A549 treated with RU486 at 1 μM for 4 hours (cell line): ENCODE results near the gene KRTAP5-7. TPM values are rescaled to one million over a fixed set of nuclear protein-coding genes. Genes with fewer than 3 reads are reported as not detected.

Experiments
- total RNA-seq: library from RNA; stranded (reverse); fragments of 200-300 nt; extraction: Qiagen RNA extraction; gene quantifications from 5 replicates; pipeline ENCODE4 v1.2.3, GENCODE V29; 2022; ENCODE audit warnings: low read depth

KRTAP5-7 gene
- total RNA-seq: not detected in 5 replicates

GRCh38 chr11:71526796-71527575 is at the start of gene KRTAP5-7:
KRTAP5-7 (plus strand) TSS chr11:71527267; CDS start chr11:71527301, 34 bp downstream.

GRCh38 chr11:71537977-71538665 is 11.1 kb downstream of the KRTAP5-7 start, which contains the start of gene KRTAP5-8:
KRTAP5-8 (plus strand) TSS chr11:71538025; CDS start chr11:71538056, 31 bp downstream.

GRCh38 chr11:71548120-71548519 is 21.1 kb downstream of the KRTAP5-7 start, which contains the start of gene KRTAP5-9:
KRTAP5-9 (plus strand) TSS chr11:71548420; CDS start chr11:71548658, 238 bp downstream.

GRCh38 chr11:71565263-71565662 is 38.2 kb downstream of the KRTAP5-7 start, which contains the start of gene KRTAP5-10:
KRTAP5-10 (plus strand) TSS chr11:71565563; CDS start chr11:71565588, 25 bp downstream.

Other genes starting within 250 kb of the KRTAP5-7 start
- 42.5 to 56.3 TPM (median 51.7 TPM) in 5 replicates for gene DHCR7, start 78.9 kb upstream of the KRTAP5-7 start, total RNA-seq
- gene NADSYN1, start 74.1 kb upstream of the KRTAP5-7 start, total RNA-seq: 38.2 to 48.9 TPM (median 47.0 TPM) in 5 replicates
- gene KRTAP5-8, start 10.8 kb downstream of the KRTAP5-7 start, total RNA-seq: not detected in 5 replicates
- not detected in 5 replicates for gene KRTAP5-9, start 21.2 kb downstream of the KRTAP5-7 start, total RNA-seq
- gene KRTAP5-10, start 38.3 kb downstream of the KRTAP5-7 start, total RNA-seq: not detected in 5 replicates
- gene KRTAP5-11, start 55.6 kb downstream of the KRTAP5-7 start, total RNA-seq: not detected in 5 replicates